Common myeloid progenitor, CD34-positive (primary cell): Measurements from ENCODE around the gene CD200.
A peak's percentile ranks its signal among the peaks of the same experiment; 100 is the strongest.

ENCODE experiments used
- CTCF ChIA-PET: fragments of 350-600 bp; sonication (Branson Sonifier 250); formaldehyde crosslinking; loops from one replicate; lab custom pipeline; 2021; ENCODE audit warnings: antibody characterized with exemption; lab: Charles Lee
- POLR2A ChIA-PET: fragments of 350-600 bp; sonication (Branson Sonifier 250); formaldehyde crosslinking; loops from one replicate; lab custom pipeline; 2021; ENCODE audit warnings: antibody characterized with exemption; lab: Charles Lee
- DNase-seq, 3 donors: peaks; one replicate each; pipeline versions ENCODE4 v3.0.0 to v3.0.0-alpha.2; 2013
- H3K27ac ChIP-seq, 2 experiments: 1 replicate in 1 of 2; 2 replicates in 1 of 2; pipeline ENCODE4 v1.7.0; 2013; ENCODE audit warnings: inconsistent platforms in 2 of 2, low read length in 2 of 2, mild to moderate bottlenecking in 2 of 2, low read depth in 1 of 2, moderate library complexity in 1 of 2; ENCODE audit not compliant: severe bottlenecking in 2 of 2, insufficient read depth in 1 of 2, poor library complexity in 1 of 2
- H3K27me3 ChIP-seq, 5 experiments: replicated peaks in 2 of 5; 1 replicate in 3 of 5; 2 replicates in 2 of 5; pipeline versions ENCODE4 v1.6.1 to v1.7.0; 2013; ENCODE audit warnings: low read length in 4 of 5, mild to moderate bottlenecking in 2 of 5, moderate library complexity in 2 of 5, inconsistent platforms in 1 of 5; ENCODE audit not compliant: insufficient read depth in 5 of 5, control insufficient read depth in 4 of 5
- H3K36me3 ChIP-seq, 4 experiments: 1 replicate in 2 of 4; 2 replicates in 2 of 4; pipeline versions ENCODE4 v1.6.1 to v1.7.0; 2013; ENCODE audit warnings: low read length in 3 of 4, control low read depth in 1 of 4, mild to moderate bottlenecking in 1 of 4; ENCODE audit not compliant: control insufficient read depth in 4 of 4, insufficient read depth in 4 of 4
- H3K4me1 ChIP-seq, 4 experiments: 1 replicate in 3 of 4; 2 replicates in 1 of 4; pipeline versions ENCODE4 v1.6.1 to v1.7.1; 2013; ENCODE audit warnings: low read length in 3 of 4, mild to moderate bottlenecking in 3 of 4, control low read depth in 1 of 4, inconsistent platforms in 1 of 4, moderate library complexity in 1 of 4; ENCODE audit not compliant: control insufficient read depth in 4 of 4, insufficient read depth in 4 of 4; ENCODE audit errors: control extremely low read depth in 1 of 4
- H3K4me3 ChIP-seq, 7 experiments: 1 replicate in 4 of 7; 2 replicates in 3 of 7; pipeline versions ENCODE4 v1.5.1 to v1.7.0; 2013; ENCODE audit warnings: mild to moderate bottlenecking in 7 of 7, low read length in 6 of 7, moderate library complexity in 6 of 7, inconsistent platforms in 2 of 7, low read depth in 2 of 7, control low read depth in 1 of 7; ENCODE audit not compliant: insufficient read depth in 4 of 7, control insufficient read depth in 1 of 7; ENCODE audit errors: extremely low read depth in 1 of 7
- H3K9me3 ChIP-seq, 5 experiments: 1 replicate in 4 of 5; 2 replicates in 1 of 5; pipeline versions ENCODE4 v1.6.1 to v1.7.1; 2013; ENCODE audit warnings: low read length in 4 of 5, mild to moderate bottlenecking in 2 of 5, inconsistent platforms in 1 of 5, low read depth in 1 of 5, moderate library complexity in 1 of 5; ENCODE audit not compliant: control insufficient read depth in 4 of 5, insufficient read depth in 2 of 5; ENCODE audit errors: control extremely low read depth in 1 of 5
- WGBS: methylation state at CpG from one replicate; pipeline ENCODE4 v1.1.5; 2013; ENCODE audit not compliant: insufficient coverage; 5-methylcytosine and 5-hydroxymethylcytosine counted together

Gene CD200

GRCh38 chr3:112355307-112355687 is 22.3 kb downstream of the CD200 start:
- Histone ChIP-seq H3K27me3 (no peaks in the 10 kb centered on the region), H3K27ac (no peak overlapping the region), H3K9me3 (no peaks in the 10 kb centered on the region), H3K36me3 (peaks cover 10 to 60% (median 34%) of the 10 kb centered on the region in 4 experiments), H3K4me3 (no peak overlapping the region), H3K4me1 (peaks cover 0 to 12% (median 6%) of the 10 kb centered on the region in 4 experiments)
- WGBS = 80% methylated on average over 1 of the region's 5 CpGs
- DNase-seq = no peak
- ChIA-PET POLR2A (no interaction called here), CTCF (no interaction called here)

- Histone ChIP-seq H3K4me1 (peaks cover 0 to 12% (median 6%) of the 10 kb centered on the region in 4 experiments), H3K27ac (peak overlapping the region in 1 of 2 experiments; percentile 50), H3K27me3 (no peaks in the 10 kb centered on the region), H3K9me3 (no peaks in the 10 kb centered on the region), H3K36me3 (peaks cover 10 to 51% (median 36%) of the 10 kb centered on the region in 4 experiments), H3K4me3 (peak overlapping the region in 4 of 7 experiments; percentile 11 to 66 (median 52))
- no peak for DNase-seq
- CTCF ChIA-PET = interaction anchor here (1.0 kb wide), 1 partner anchor 13 kb away, joined by 3 read pairs; no protein-coding TSS in a partner anchor
- WGBS = 62% methylated on average over 11 of the region's 12 CpGs
- POLR2A ChIA-PET = no interaction called here
Observed at GRCh38 chr3:112357930-112358780, 25.2 kb downstream of the CD200 start.

GRCh38 chr3:112360561-112360960 is 27.6 kb downstream of the CD200 start:
- Histone ChIP-seq H3K27me3 (no peaks in the 10 kb centered on the region), H3K27ac (no peak overlapping the region), H3K4me1 (peaks cover 5 to 17% (median 11%) of the 10 kb centered on the region in 4 experiments), H3K9me3 (no peaks in the 10 kb centered on the region), H3K36me3 (peaks cover 15 to 48% (median 31%) of the 10 kb centered on the region in 4 experiments), H3K4me3 (no peak overlapping the region)
- ChIA-PET CTCF (interaction anchor here (1.6 kb wide), 1 partner anchor 57 kb away, joined by 3 read pairs; no protein-coding TSS in a partner anchor), POLR2A (no interaction called here)
- DNase-seq = no peak
- WGBS = 89% methylated on average over 1 of the region's 2 CpGs

- Histone ChIP-seq H3K36me3 (peaks cover 15 to 59% (median 36%) of the 10 kb centered on the region in 4 experiments), H3K4me1 (peaks cover 5 to 17% (median 11%) of the 10 kb centered on the region in 4 experiments), H3K27me3 (no peaks in the 10 kb centered on the region), H3K9me3 (no peaks in the 10 kb centered on the region), H3K4me3 (no peak overlapping the region), H3K27ac (no peak overlapping the region)
- ChIA-PET CTCF (interaction anchor here (0.7 to 1.6 kb wide), 6 partner anchors 10 to 172 kb away, joined by 3 to 4 read pairs (median 4); no protein-coding TSS in a partner anchor), POLR2A (no interaction called here)
- no peak for DNase-seq
- WGBS = 100% methylated on average over 2 of the region's 2 CpGs
Observed at GRCh38 chr3:112362221-112362620, 29.3 kb downstream of the CD200 start.

- ChIA-PET POLR2A (no interaction called here), CTCF (interaction anchor here (0.8 to 3.0 kb wide), 4 partner anchors 11 to 156 kb away, joined by 3 to 8 read pairs (median 3); no protein-coding TSS in a partner anchor)
- WGBS = no CpG with 5 or more reads among the region's 1 CpG
- H3K9me3 ChIP-seq = no peaks in the 10 kb centered on the region
- no peak for DNase-seq
- H3K27me3 ChIP-seq = no peaks in the 10 kb centered on the region
- peak overlapping the region in 1 of 7 experiments; percentile 7 for H3K4me3 ChIP-seq
- H3K27ac ChIP-seq = no peak overlapping the region
- H3K36me3 ChIP-seq = peaks cover 15 to 52% (median 33%) of the 10 kb centered on the region in 4 experiments
- peaks cover 3 to 9% (median 4%) of the 10 kb centered on the region in 4 experiments for H3K4me1 ChIP-seq
Observed at GRCh38 chr3:112364291-112364690, 31.3 kb downstream of the CD200 start.

GRCh38 chr3:112365035-112365434 is 32.1 kb downstream of the CD200 start:
- H3K4me1 ChIP-seq = peaks cover 3 to 9% (median 4%) of the 10 kb centered on the region in 4 experiments
- no peak overlapping the region for H3K27ac ChIP-seq
- ChIA-PET CTCF (interaction anchor here (0.8 to 3.0 kb wide), 4 partner anchors 10 to 155 kb away, joined by 3 to 8 read pairs (median 3); no protein-coding TSS in a partner anchor), POLR2A (no interaction called here)
- no peaks in the 10 kb centered on the region for H3K27me3 ChIP-seq
- no peaks in the 10 kb centered on the region for H3K9me3 ChIP-seq
- WGBS = 100% methylated on average over 1 of the region's 2 CpGs
- H3K4me3 ChIP-seq = no peak overlapping the region
- peaks cover 15 to 52% (median 33%) of the 10 kb centered on the region in 4 experiments for H3K36me3 ChIP-seq
- no peak for DNase-seq
